ENCODE measurements around the gene STRIP2. TPM values are rescaled to one million over a fixed set of nuclear protein-coding genes. Genes with fewer than 3 reads are reported as not detected.
"Not testable (repeated sequence)": the region's sequence is repeated elsewhere in the genome, so short reads cannot be mapped to it uniquely, and the experiment has no call there.

The STRIP2 gene
- total and polyA plus RNA-seq, 4 experiments from 2014 or later, result 0.20 to 0.22 TPM; not detected in 2

- Histone ChIP-seq H3K4me1 (ENCODE audit: insufficient read depth, low read length) (no peaks in the 10 kb centered on the region), H3K4me3 (ENCODE audit: low read length in 2 of 2) (no peak overlapping the region), H3K27me3 (ENCODE audit: insufficient read depth, low read length) (no peaks in the 10 kb centered on the region), H3K27ac (ENCODE audit: low read depth, low read length) (no peak overlapping the region), H3K36me3 (ENCODE audit: insufficient read depth, low read length) (no peaks in the 10 kb centered on the region), H3K9me3 (ENCODE audit: control insufficient read depth in 1 of 2, low read length in 2 of 2) (no peaks in the 10 kb centered on the region)
- Mint-ChIP-seq H3K9me3 (peaks cover 0 to 6% (median under 1%) of the 10 kb centered on the region in 8 donors), H3K27me3 (peaks cover 0 to 8% of the 10 kb centered on the region in 2 donors), H3K4me3 (no peak overlapping the region), H3K27ac (no peak overlapping the region), H3K4me1 (no peaks in the 10 kb centered on the region), H3K36me3 (no peaks in the 10 kb centered on the region)
- ChIA-PET POLR2A (ENCODE audit: partially characterized antibody) (interaction anchor here (1.0 kb wide), 2 partner anchors 10 to 30 kb away, joined by 3 read pairs; partner anchors contain the start of gene STRIP2), CTCF (ENCODE audit: partially characterized antibody) (no interaction called here)
- intact Hi-C loops (cut with micrococcal nuclease), result no loop called here
- no peak for DNase-seq
These were observed 9.4 kb downstream of the STRIP2 start for GRCh38 chr7:129443612-129444011.

GRCh38 chr7:129444776-129445175 is 10.5 kb downstream of the STRIP2 start:
- DNase-seq; H3K4me3 Mint-ChIP-seq; CTCF ChIA-PET (ENCODE audit: partially characterized antibody); POLR2A ChIA-PET (ENCODE audit: partially characterized antibody); H3K27ac ChIP-seq (ENCODE audit: low read depth, low read length); H3K4me1 Mint-ChIP-seq; H3K36me3 Mint-ChIP-seq; H3K36me3 ChIP-seq (ENCODE audit: insufficient read depth, low read length); H3K27ac Mint-ChIP-seq; H3K4me1 ChIP-seq (ENCODE audit: insufficient read depth, low read length); intact Hi-C loops (cut with micrococcal nuclease); H3K27me3 ChIP-seq (ENCODE audit: insufficient read depth, low read length); H3K27me3 Mint-ChIP-seq; H3K9me3 ChIP-seq (ENCODE audit: control insufficient read depth in 1 of 2, low read length in 2 of 2); H3K4me3 ChIP-seq (ENCODE audit: low read length in 2 of 2): not testable (repeated sequence)
- peaks cover 0 to 12% (median 8%) of the 10 kb centered on the region in 8 donors for H3K9me3 Mint-ChIP-seq

- H3K27ac Mint-ChIP-seq; H3K27ac ChIP-seq (ENCODE audit: low read depth, low read length); CTCF ChIA-PET (ENCODE audit: partially characterized antibody); H3K4me3 ChIP-seq (ENCODE audit: low read length in 2 of 2); H3K36me3 ChIP-seq (ENCODE audit: insufficient read depth, low read length); H3K4me1 Mint-ChIP-seq; H3K27me3 ChIP-seq (ENCODE audit: insufficient read depth, low read length); intact Hi-C loops (cut with micrococcal nuclease); H3K4me1 ChIP-seq (ENCODE audit: insufficient read depth, low read length); H3K4me3 Mint-ChIP-seq; H3K9me3 ChIP-seq (ENCODE audit: control insufficient read depth in 1 of 2, low read length in 2 of 2); H3K27me3 Mint-ChIP-seq; POLR2A ChIA-PET (ENCODE audit: partially characterized antibody); DNase-seq; H3K36me3 Mint-ChIP-seq: not testable (repeated sequence)
- peaks cover 0 to 12% (median 9%) of the 10 kb centered on the region in 8 donors for H3K9me3 Mint-ChIP-seq
These were observed 12.7 kb downstream of the STRIP2 start for GRCh38 chr7:129446925-129447324.

GRCh38 chr7:129447445-129447844 is 13.2 kb downstream of the STRIP2 start:
- H3K4me1 Mint-ChIP-seq; H3K36me3 ChIP-seq (ENCODE audit: insufficient read depth, low read length); intact Hi-C loops (cut with micrococcal nuclease); H3K4me1 ChIP-seq (ENCODE audit: insufficient read depth, low read length); H3K27me3 ChIP-seq (ENCODE audit: insufficient read depth, low read length); H3K27ac Mint-ChIP-seq; DNase-seq; H3K27me3 Mint-ChIP-seq; H3K36me3 Mint-ChIP-seq; H3K9me3 ChIP-seq (ENCODE audit: control insufficient read depth in 1 of 2, low read length in 2 of 2); H3K4me3 ChIP-seq (ENCODE audit: low read length in 2 of 2); POLR2A ChIA-PET (ENCODE audit: partially characterized antibody); H3K27ac ChIP-seq (ENCODE audit: low read depth, low read length); CTCF ChIA-PET (ENCODE audit: partially characterized antibody); H3K4me3 Mint-ChIP-seq: not testable (repeated sequence)
- H3K9me3 Mint-ChIP-seq, result peaks cover 0 to 12% (median 9%) of the 10 kb centered on the region in 8 donors

- H3K27me3 Mint-ChIP-seq; POLR2A ChIA-PET (ENCODE audit: partially characterized antibody); H3K36me3 Mint-ChIP-seq; H3K36me3 ChIP-seq (ENCODE audit: insufficient read depth, low read length); H3K4me3 Mint-ChIP-seq; DNase-seq; H3K9me3 ChIP-seq (ENCODE audit: control insufficient read depth in 1 of 2, low read length in 2 of 2); CTCF ChIA-PET (ENCODE audit: partially characterized antibody); H3K27ac Mint-ChIP-seq; H3K4me3 ChIP-seq (ENCODE audit: low read length in 2 of 2); H3K4me1 Mint-ChIP-seq; H3K4me1 ChIP-seq (ENCODE audit: insufficient read depth, low read length); H3K27me3 ChIP-seq (ENCODE audit: insufficient read depth, low read length); intact Hi-C loops (cut with micrococcal nuclease); H3K27ac ChIP-seq (ENCODE audit: low read depth, low read length): not testable (repeated sequence)
- H3K9me3 Mint-ChIP-seq, result peaks cover 0 to 12% (median 9%) of the 10 kb centered on the region in 8 donors
These were observed 14.4 kb downstream of the STRIP2 start for GRCh38 chr7:129448608-129449007.

GRCh38 chr7:129450295-129450694 is 16.1 kb downstream of the STRIP2 start:
- no peak overlapping the region for H3K4me3 Mint-ChIP-seq
- H3K4me1 Mint-ChIP-seq, result no peaks in the 10 kb centered on the region
- intact Hi-C loops (cut with micrococcal nuclease), result no loop called here
- no peaks in the 10 kb centered on the region for H3K27me3 Mint-ChIP-seq
- no peaks in the 10 kb centered on the region for H3K9me3 ChIP-seq (ENCODE audit: control insufficient read depth in 1 of 2, low read length in 2 of 2)
- ChIA-PET POLR2A (ENCODE audit: partially characterized antibody) (no interaction called here), CTCF (ENCODE audit: partially characterized antibody) (no interaction called here)
- peaks cover 3 to 6% of the 10 kb centered on the region in 2 donors for H3K36me3 Mint-ChIP-seq
- DNase-seq, result no peak
- H3K27ac Mint-ChIP-seq, result no peak overlapping the region
- no peaks in the 10 kb centered on the region for H3K36me3 ChIP-seq (ENCODE audit: insufficient read depth, low read length)
- no peak overlapping the region for H3K4me3 ChIP-seq (ENCODE audit: low read length in 2 of 2)
- H3K27me3 ChIP-seq (ENCODE audit: insufficient read depth, low read length), result no peaks in the 10 kb centered on the region
- H3K9me3 Mint-ChIP-seq, result peaks cover 0 to 12% (median 9%) of the 10 kb centered on the region in 8 donors
- H3K4me1 ChIP-seq (ENCODE audit: insufficient read depth, low read length), result no peaks in the 10 kb centered on the region
- no peak overlapping the region for H3K27ac ChIP-seq (ENCODE audit: low read depth, low read length)

- Histone ChIP-seq H3K4me3 (ENCODE audit: low read length in 2 of 2) (no peak overlapping the region), H3K27me3 (ENCODE audit: insufficient read depth, low read length) (no peaks in the 10 kb centered on the region), H3K4me1 (ENCODE audit: insufficient read depth, low read length) (no peaks in the 10 kb centered on the region), H3K9me3 (ENCODE audit: control insufficient read depth in 1 of 2, low read length in 2 of 2) (no peaks in the 10 kb centered on the region), H3K27ac (ENCODE audit: low read depth, low read length) (no peak overlapping the region), H3K36me3 (ENCODE audit: insufficient read depth, low read length) (no peaks in the 10 kb centered on the region)
- H3K27ac Mint-ChIP-seq, result no peak overlapping the region
- H3K4me1 Mint-ChIP-seq, result no peaks in the 10 kb centered on the region
- H3K27me3 Mint-ChIP-seq, result no peaks in the 10 kb centered on the region
- H3K9me3 Mint-ChIP-seq, result peaks cover 0 to 12% (median 9%) of the 10 kb centered on the region in 8 donors
- no peak for DNase-seq
- CTCF ChIA-PET (ENCODE audit: partially characterized antibody), result interaction anchor here (0.9 to 3.2 kb wide), 2 partner anchors 17 to 85 kb away, joined by 3 to 8 read pairs; no protein-coding TSS in a partner anchor
- H3K36me3 Mint-ChIP-seq, result peaks cover 3 to 6% of the 10 kb centered on the region in 2 donors
- no peak overlapping the region for H3K4me3 Mint-ChIP-seq
- POLR2A ChIA-PET (ENCODE audit: partially characterized antibody), result no interaction called here
- intact Hi-C loops (cut with micrococcal nuclease), result no loop called here
These were observed 18.5 kb downstream of the STRIP2 start for GRCh38 chr7:129452589-129453231.

Measured in CD4-positive, alpha-beta memory T cell (primary cell).